Fibroblast of lung (primary cell): Measurements from ENCODE around the gene SH2D4B. TPM values are rescaled to one million over a fixed set of nuclear protein-coding genes. Genes with fewer than 3 reads are reported as not detected.

Source experiments
- DNase-seq, 2 donors: peaks; one replicate each; pipeline versions ENCODE4 v3.0.0 to v3.0.0-alpha.2; 2010; ENCODE audit warnings: low read depth in 2 of 2
- H2AFZ ChIP-seq: 2 replicates; pipeline ENCODE4 v1.5.1; 2012; ENCODE audit warnings: low read length, control low read depth, inconsistent platforms
- H3K27ac ChIP-seq: 2 replicates; pipeline ENCODE4 v1.5.1; 2011; ENCODE audit warnings: low read length, control low read depth; ENCODE audit not compliant: insufficient read depth
- H3K27me3 ChIP-seq: 2 replicates; pipeline ENCODE4 v1.5.1; 2011; ENCODE audit warnings: mild to moderate bottlenecking, low read length; ENCODE audit not compliant: control insufficient read depth, insufficient read depth
- H3K36me3 ChIP-seq: 2 replicates; pipeline ENCODE4 v1.5.1; 2011; ENCODE audit warnings: low read length; ENCODE audit not compliant: control insufficient read depth, insufficient read depth
- H3K4me1 ChIP-seq: 2 replicates; pipeline ENCODE4 v1.5.1; 2011; ENCODE audit warnings: low read length; ENCODE audit not compliant: control insufficient read depth, insufficient read depth; ENCODE audit errors: extremely low read depth
- H3K4me2 ChIP-seq: 2 replicates; pipeline ENCODE4 v1.5.1; 2011; ENCODE audit warnings: low read length, control low read depth; ENCODE audit not compliant: insufficient read depth; ENCODE audit errors: extremely low read depth
- H3K4me3 ChIP-seq, 4 experiments: fragments of 200-600 bp in 1 of 4; sonication (generic) in 1 of 4; replicated peaks in 1 of 4; 2 replicates each; pipeline ENCODE4 v1.5.1; 2011 to 2016; ENCODE audit warnings: low read length in 4 of 4, low read depth in 3 of 4, mild to moderate bottlenecking in 3 of 4, control low read depth in 2 of 4, inconsistent platforms in 1 of 4, mixed read lengths in 1 of 4; ENCODE audit not compliant: insufficient read depth in 1 of 4; ENCODE audit errors: control extremely low read depth in 1 of 4
- H3K79me2 ChIP-seq: 2 replicates; pipeline ENCODE4 v1.5.1; 2012; ENCODE audit warnings: mild to moderate bottlenecking, low read length, inconsistent platforms; ENCODE audit not compliant: control insufficient read depth, insufficient read depth
- H3K9ac ChIP-seq: 2 replicates; pipeline ENCODE4 v1.5.1; 2011; ENCODE audit warnings: mild to moderate bottlenecking, low read length, control low read depth; ENCODE audit not compliant: insufficient read depth
- H3K9me3 ChIP-seq: 2 replicates; pipeline ENCODE4 v1.5.1; 2012; ENCODE audit warnings: low read depth, low read length; ENCODE audit not compliant: control insufficient read depth, insufficient read depth
- H4K20me1 ChIP-seq: 2 replicates; pipeline ENCODE4 v1.5.1; 2011; ENCODE audit warnings: low read length; ENCODE audit not compliant: control insufficient read depth, insufficient read depth; ENCODE audit errors: extremely low read depth
- EZH2 ChIP-seq: IDR thresholded peaks from 2 replicates; pipeline ENCODE4 v1.5.1; 2012; ENCODE audit warnings: low read length, control low read depth, mild to moderate bottlenecking; ENCODE audit errors: missing control alignments
- polyA plus RNA-seq, 2 donors: library from polyadenylated mRNA; depleted of rRNA in 1 of 2; stranded (reverse) in 1 of 2; unstranded in 1 of 2; fragments of >200 nt; gene quantifications; 2 replicates each; pipeline ENCODE4 v1.2.1, GENCODE V29; 2011 to 2012; ENCODE audit warnings: missing spikeins in 1 of 2
- total RNA-seq: library from RNA; depleted of rRNA; stranded (reverse); fragments of >200 nt; gene quantifications from 2 replicates; pipeline ENCODE4 v1.2.1, GENCODE V29; 2014
- TF ChIP-seq, protein P1 (sequence below), 2 donors: IDR thresholded peaks in 1 of 2; conservative IDR thresholded peaks in 1 of 2; 1 replicate in 1 of 2; 2 replicates in 1 of 2; pipeline ENCODE4 v1.5.1; 2011 to 2012; ENCODE audit warnings: low read length in 2 of 2, control low read depth in 1 of 2, inconsistent platforms in 1 of 2, low read depth in 1 of 2, mild to moderate bottlenecking in 1 of 2

The SH2D4B gene
- total and polyA plus RNA-seq, 2 donors (not counting 1 experiment from before 2014, with no cell fraction given) = not detected

DNA sequence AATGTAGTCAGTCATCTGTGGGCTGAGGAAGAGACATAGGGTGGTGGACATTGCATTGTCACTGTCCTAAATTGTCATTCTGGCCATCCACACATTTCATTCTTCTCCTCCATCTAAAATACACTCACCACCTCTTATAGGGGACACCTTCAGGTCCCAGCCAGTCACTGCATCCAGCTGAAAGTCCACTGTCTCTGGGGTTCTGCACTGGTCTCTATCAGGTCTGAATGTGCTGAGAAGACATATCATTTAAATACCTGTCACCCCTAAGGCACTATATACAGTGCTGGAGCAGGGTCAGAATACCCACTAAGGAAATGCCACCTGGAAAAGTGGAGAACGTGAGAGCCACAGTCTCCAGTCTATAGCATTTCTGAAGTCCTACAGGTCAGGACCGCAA lies 29.6 kb downstream of the SH2D4B start:
- H3K79me2 ChIP-seq = no peaks in the 10 kb centered on the region
- no peaks in the 10 kb centered on the region for H3K27me3 ChIP-seq
- H3K36me3 ChIP-seq = no peaks in the 10 kb centered on the region
- H3K4me2 ChIP-seq = no peak overlapping the region
- no peaks in the 10 kb centered on the region for H3K9me3 ChIP-seq
- no peak overlapping the region for H3K4me3 ChIP-seq
- TF ChIP-seq, protein P1, sequence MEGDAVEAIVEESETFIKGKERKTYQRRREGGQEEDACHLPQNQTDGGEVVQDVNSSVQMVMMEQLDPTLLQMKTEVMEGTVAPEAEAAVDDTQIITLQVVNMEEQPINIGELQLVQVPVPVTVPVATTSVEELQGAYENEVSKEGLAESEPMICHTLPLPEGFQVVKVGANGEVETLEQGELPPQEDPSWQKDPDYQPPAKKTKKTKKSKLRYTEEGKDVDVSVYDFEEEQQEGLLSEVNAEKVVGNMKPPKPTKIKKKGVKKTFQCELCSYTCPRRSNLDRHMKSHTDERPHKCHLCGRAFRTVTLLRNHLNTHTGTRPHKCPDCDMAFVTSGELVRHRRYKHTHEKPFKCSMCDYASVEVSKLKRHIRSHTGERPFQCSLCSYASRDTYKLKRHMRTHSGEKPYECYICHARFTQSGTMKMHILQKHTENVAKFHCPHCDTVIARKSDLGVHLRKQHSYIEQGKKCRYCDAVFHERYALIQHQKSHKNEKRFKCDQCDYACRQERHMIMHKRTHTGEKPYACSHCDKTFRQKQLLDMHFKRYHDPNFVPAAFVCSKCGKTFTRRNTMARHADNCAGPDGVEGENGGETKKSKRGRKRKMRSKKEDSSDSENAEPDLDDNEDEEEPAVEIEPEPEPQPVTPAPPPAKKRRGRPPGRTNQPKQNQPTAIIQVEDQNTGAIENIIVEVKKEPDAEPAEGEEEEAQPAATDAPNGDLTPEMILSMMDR (conservative IDR thresholded peaks at IDR 0.05 in 1 of 2, IDR thresholded peaks at IDR 0.05 in 1 of 2; ENCODE audit: low read depth in 1 of 2, low read length in 2 of 2) = no peak
- TF ChIP-seq EZH2 = no peak
- DNase-seq = no peak
- no peaks in the 10 kb centered on the region for H3K4me1 ChIP-seq
- no peaks in the 10 kb centered on the region for H4K20me1 ChIP-seq
- H3K9ac ChIP-seq = no peak overlapping the region
- H3K27ac ChIP-seq = no peak overlapping the region
- no peak overlapping the region for H2AFZ ChIP-seq

DNA sequence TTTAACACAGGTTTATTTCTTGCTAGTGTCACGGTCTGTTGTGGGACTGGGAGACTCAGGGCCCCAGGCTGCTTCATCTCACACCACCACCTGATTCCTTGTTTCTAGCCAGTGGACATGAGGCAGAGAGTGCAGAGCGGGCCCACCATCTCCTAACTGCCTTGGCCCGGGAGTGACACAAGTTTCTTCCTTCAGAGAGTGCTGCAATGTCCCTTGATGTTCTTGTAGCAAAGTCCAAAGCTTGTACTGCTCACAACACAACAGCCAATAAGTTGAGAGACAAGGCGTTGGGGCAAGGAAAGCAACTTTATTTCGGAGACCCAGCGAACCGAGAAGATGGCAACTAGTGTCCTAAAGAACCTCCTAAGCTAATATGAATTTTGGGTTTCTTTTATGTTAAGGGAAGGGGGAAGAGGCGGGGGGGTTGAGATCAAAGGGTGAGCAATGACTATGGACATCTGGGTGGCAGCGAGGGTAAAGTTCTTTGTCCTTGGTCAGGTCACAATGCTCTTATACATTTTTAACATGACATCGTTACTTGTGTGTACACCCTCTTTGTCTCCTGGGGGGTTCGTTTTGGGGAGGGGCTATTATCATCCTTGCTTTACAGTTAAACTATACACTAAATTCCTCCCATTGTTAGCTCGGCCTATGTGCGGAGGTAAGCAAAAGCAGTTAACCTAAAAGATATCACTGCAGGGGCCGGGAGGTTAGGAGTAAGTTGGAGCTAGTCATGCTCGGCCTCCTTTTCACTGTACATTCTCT lies 31.6 kb downstream of the SH2D4B start:
- Histone ChIP-seq H3K9ac (no peak overlapping the region), H3K79me2 (no peaks in the 10 kb centered on the region), H3K27me3 (no peaks in the 10 kb centered on the region), H3K4me1 (no peaks in the 10 kb centered on the region), H3K4me3 (no peak overlapping the region), H3K4me2 (no peak overlapping the region), H2AFZ (no peak overlapping the region), H3K36me3 (no peaks in the 10 kb centered on the region), H4K20me1 (no peaks in the 10 kb centered on the region), H3K9me3 (no peaks in the 10 kb centered on the region), H3K27ac (no peak overlapping the region)
- DNase-seq = no peak
- TF ChIP-seq, protein P1 (conservative IDR thresholded peaks at IDR 0.05 in 1 of 2, IDR thresholded peaks at IDR 0.05 in 1 of 2; ENCODE audit: low read depth in 1 of 2, low read length in 2 of 2) = no peak
- no peak for TF ChIP-seq EZH2

DNA sequence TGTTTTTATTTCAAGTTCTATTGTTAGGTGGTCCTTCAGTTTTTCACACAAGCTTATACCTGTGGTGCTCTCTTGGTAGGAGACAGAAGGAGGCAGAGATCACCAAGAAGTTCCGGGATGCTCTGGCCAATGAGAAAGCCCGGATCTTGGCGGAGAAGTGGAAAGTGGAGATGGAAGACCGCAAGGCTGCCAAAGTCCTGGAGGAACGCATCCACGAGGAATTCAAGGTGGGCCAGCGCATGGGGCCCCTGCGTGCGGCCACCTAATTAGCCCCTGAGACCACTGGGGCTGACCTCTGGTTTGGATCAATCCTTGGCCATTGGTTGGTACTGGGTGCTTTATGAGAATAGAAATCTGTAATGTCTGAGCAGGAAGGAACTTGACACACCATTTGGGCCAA lies 33.6 kb downstream of the SH2D4B start:
- Histone ChIP-seq H3K4me1 (no peaks in the 10 kb centered on the region), H3K4me3 (no peak overlapping the region), H3K79me2 (no peaks in the 10 kb centered on the region), H3K4me2 (no peak overlapping the region), H3K36me3 (no peaks in the 10 kb centered on the region), H3K27me3 (no peaks in the 10 kb centered on the region), H3K9me3 (no peaks in the 10 kb centered on the region), H3K27ac (no peak overlapping the region), H3K9ac (no peak overlapping the region), H2AFZ (no peak overlapping the region), H4K20me1 (no peaks in the 10 kb centered on the region)
- TF ChIP-seq, protein P1 (conservative IDR thresholded peaks at IDR 0.05 in 1 of 2, IDR thresholded peaks at IDR 0.05 in 1 of 2; ENCODE audit: low read depth in 1 of 2, low read length in 2 of 2) = no peak
- DNase-seq = no peak
